Choroid plexus epithelial cell (primary cell): ENCODE data around the gene ADAMTS9.

Experiments
- DNase-seq: peaks from one replicate; pipeline ENCODE4 v3.0.0-alpha.2; 2010; ENCODE audit warnings: low read depth
- H3K4me3 ChIP-seq: 2 replicates; pipeline ENCODE4 v1.5.1; 2011; ENCODE audit warnings: low read depth, mild to moderate bottlenecking, control low read depth, low read length, moderate library complexity
- TF ChIP-seq, protein P1 (sequence below): conservative IDR thresholded peaks from 2 replicates; pipeline ENCODE4 v1.5.1; 2011; ENCODE audit warnings: low read depth, mild to moderate bottlenecking, control low read depth, inconsistent platforms, low read length, moderate library complexity

Gene ADAMTS9

DNA sequence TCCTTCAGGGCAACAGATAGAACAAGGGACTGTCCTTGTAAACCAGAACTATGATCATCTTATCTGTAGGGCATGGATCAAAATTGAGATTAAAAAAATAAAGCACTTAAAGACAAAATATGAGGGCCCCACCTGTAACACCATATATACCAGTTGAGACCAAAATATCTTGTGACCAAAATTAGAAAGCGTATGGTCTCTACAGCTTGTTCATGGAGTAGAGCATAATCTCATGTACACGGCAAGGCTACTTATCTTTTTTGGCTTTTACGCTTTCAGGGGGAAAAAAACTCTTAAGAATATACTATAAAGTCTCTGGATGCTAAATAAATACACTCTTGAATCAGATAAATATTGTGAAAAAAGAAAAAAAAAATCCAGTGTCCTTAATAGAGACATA, 49.3 kb downstream of the ADAMTS9 start:
- H3K4me3 ChIP-seq = no peak overlapping the region
- no peak for DNase-seq
- TF ChIP-seq, protein P1, sequence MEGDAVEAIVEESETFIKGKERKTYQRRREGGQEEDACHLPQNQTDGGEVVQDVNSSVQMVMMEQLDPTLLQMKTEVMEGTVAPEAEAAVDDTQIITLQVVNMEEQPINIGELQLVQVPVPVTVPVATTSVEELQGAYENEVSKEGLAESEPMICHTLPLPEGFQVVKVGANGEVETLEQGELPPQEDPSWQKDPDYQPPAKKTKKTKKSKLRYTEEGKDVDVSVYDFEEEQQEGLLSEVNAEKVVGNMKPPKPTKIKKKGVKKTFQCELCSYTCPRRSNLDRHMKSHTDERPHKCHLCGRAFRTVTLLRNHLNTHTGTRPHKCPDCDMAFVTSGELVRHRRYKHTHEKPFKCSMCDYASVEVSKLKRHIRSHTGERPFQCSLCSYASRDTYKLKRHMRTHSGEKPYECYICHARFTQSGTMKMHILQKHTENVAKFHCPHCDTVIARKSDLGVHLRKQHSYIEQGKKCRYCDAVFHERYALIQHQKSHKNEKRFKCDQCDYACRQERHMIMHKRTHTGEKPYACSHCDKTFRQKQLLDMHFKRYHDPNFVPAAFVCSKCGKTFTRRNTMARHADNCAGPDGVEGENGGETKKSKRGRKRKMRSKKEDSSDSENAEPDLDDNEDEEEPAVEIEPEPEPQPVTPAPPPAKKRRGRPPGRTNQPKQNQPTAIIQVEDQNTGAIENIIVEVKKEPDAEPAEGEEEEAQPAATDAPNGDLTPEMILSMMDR = no peak

GRCh38 chr3:64634417-64634816, 53.4 kb downstream of the ADAMTS9 start:
- TF ChIP-seq, protein P1 = no peak
- no peak overlapping the region for H3K4me3 ChIP-seq
- no peak for DNase-seq

DNA sequence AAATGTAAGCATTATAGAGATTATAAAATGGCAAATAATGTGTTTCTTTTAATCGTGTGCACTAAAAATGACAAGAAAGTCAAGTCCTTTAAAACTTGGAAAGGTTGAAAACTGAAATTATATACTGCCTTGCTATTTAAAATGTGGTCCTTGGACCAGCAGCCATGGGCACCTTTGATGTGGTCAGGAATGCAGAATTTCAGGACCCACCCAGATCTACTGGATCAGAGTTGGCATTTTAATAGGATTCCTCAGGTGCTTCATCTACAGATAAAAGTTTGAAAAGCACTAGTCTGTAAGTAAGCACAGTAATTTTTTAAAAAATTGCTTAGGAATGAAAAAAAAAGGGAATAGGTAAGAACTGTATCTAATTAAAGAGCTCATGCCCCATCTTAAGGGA, 55.8 kb downstream of the ADAMTS9 start:
- H3K4me3 ChIP-seq = no peak overlapping the region
- TF ChIP-seq, protein P1 = no peak
- DNase-seq = no peak

- no peak overlapping the region for H3K4me3 ChIP-seq
- TF ChIP-seq, protein P1 = no peak
- peak; percentile 75 for DNase-seq
Observed at GRCh38 chr3:64627471-64628321, 60.1 kb downstream of the ADAMTS9 start.

GRCh38 chr3:64627042-64627441, 60.8 kb downstream of the ADAMTS9 start:
- no peak overlapping the region for H3K4me3 ChIP-seq
- no peak for DNase-seq
- TF ChIP-seq, protein P1 = no peak

DNA sequence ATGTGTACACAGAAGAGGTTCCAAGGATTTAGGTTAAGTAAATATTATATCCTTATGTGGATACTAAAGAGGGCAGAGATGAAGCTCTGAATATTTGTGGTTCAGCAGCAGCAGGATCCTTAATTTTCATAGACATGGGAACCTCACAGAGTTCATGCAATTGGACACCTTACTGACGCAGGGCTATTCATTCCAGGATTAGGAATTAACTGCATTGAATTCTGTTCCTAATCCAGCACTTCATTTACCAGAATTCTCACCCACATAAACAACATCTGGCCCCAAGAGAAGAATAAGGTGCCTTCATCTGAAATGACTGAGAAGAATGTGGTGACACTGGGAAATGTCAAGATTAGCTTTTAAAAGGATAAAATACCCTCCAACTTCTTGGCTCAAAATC, 62.4 kb downstream of the ADAMTS9 start:
- DNase-seq = peak; percentile 35
- TF ChIP-seq, protein P1 = no peak
- H3K4me3 ChIP-seq = no peak overlapping the region

DNA sequence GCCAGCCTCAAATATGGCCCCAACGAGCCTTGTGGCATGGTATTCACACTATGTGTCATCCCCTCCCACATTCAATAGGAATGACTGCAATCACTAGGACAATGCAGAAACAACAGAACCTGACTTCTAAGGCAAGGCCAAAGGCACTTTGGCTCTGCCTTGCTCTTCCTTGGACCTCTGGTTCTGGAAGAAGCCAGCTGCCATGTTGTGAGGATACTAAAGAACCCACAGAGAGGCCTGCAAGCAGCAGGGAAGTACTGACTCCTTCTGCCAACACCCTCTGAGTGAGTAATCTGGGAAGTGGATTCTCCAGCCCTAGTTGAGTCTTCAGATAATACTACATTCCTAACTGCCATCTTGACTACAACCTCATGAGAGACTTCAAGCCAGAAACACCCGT, 64.7 kb downstream of the ADAMTS9 start:
- DNase-seq = peak; percentile 11
- H3K4me3 ChIP-seq = no peak overlapping the region
- TF ChIP-seq, protein P1 = no peak
